ENCODE measurements around the gene PRDM10.

The PRDM10 gene

GRCh38 chr11:129928923-129929692 lies 73.5 kb downstream of the PRDM10 start:
- Histone ChIP-seq H3K4me1 (ENCODE audit: control insufficient read depth, insufficient read depth, low read length) (peaks cover 8% of the 10 kb centered on the region), H3K4me3 (ENCODE audit: low read length) (no peak overlapping the region), H3K36me3 (ENCODE audit: control insufficient read depth, insufficient read depth, low read length, severe bottlenecking) (peaks cover 13% of the 10 kb centered on the region), H3K9me3 (ENCODE audit: control insufficient read depth, low read length) (no peaks in the 10 kb centered on the region), H3K9ac (ENCODE audit: low read length) (no peak overlapping the region), H3K27me3 (replicated peaks; ENCODE audit: control insufficient read depth, insufficient read depth, low read length) (no peaks in the 10 kb centered on the region)
- no peak for DNase-seq (ENCODE audit: low read depth)

- peaks cover 25% of the 10 kb centered on the region for H3K36me3 ChIP-seq (ENCODE audit: control insufficient read depth, insufficient read depth, low read length, severe bottlenecking)
- no peak for DNase-seq (ENCODE audit: low read depth)
- H3K9me3 ChIP-seq (ENCODE audit: control insufficient read depth, low read length), result no peaks in the 10 kb centered on the region
- no peaks in the 10 kb centered on the region for H3K4me1 ChIP-seq (ENCODE audit: control insufficient read depth, insufficient read depth, low read length)
- H3K4me3 ChIP-seq (ENCODE audit: low read length), result no peak overlapping the region
- H3K9ac ChIP-seq (ENCODE audit: low read length), result no peak overlapping the region
- H3K27me3 ChIP-seq (replicated peaks; ENCODE audit: control insufficient read depth, insufficient read depth, low read length), result no peaks in the 10 kb centered on the region
These were observed 80.0 kb downstream of the PRDM10 start for GRCh38 chr11:129922674-129923073.

GRCh38 chr11:129918361-129918760 lies 84.3 kb downstream of the PRDM10 start:
- Histone ChIP-seq H3K27me3 (replicated peaks; ENCODE audit: control insufficient read depth, insufficient read depth, low read length) (no peaks in the 10 kb centered on the region), H3K9ac (ENCODE audit: low read length) (no peak overlapping the region), H3K9me3 (ENCODE audit: control insufficient read depth, low read length) (no peaks in the 10 kb centered on the region), H3K4me3 (ENCODE audit: low read length) (no peak overlapping the region), H3K36me3 (ENCODE audit: control insufficient read depth, insufficient read depth, low read length, severe bottlenecking) (peaks cover 50% of the 10 kb centered on the region), H3K4me1 (ENCODE audit: control insufficient read depth, insufficient read depth, low read length) (no peaks in the 10 kb centered on the region)
- no peak for DNase-seq (ENCODE audit: low read depth)

GRCh38 chr11:129917231-129917630 lies 85.4 kb downstream of the PRDM10 start:
- Histone ChIP-seq H3K9ac (ENCODE audit: low read length) (no peak overlapping the region), H3K36me3 (ENCODE audit: control insufficient read depth, insufficient read depth, low read length, severe bottlenecking) (peaks cover 46% of the 10 kb centered on the region), H3K27me3 (replicated peaks; ENCODE audit: control insufficient read depth, insufficient read depth, low read length) (no peaks in the 10 kb centered on the region), H3K4me3 (ENCODE audit: low read length) (no peak overlapping the region), H3K4me1 (ENCODE audit: control insufficient read depth, insufficient read depth, low read length) (no peaks in the 10 kb centered on the region), H3K9me3 (ENCODE audit: control insufficient read depth, low read length) (no peaks in the 10 kb centered on the region)
- no peak for DNase-seq (ENCODE audit: low read depth)

GRCh38 chr11:129911298-129911697 lies 91.3 kb downstream of the PRDM10 start:
- H3K4me3 ChIP-seq (ENCODE audit: low read length), result no peak overlapping the region
- no peak overlapping the region for H3K9ac ChIP-seq (ENCODE audit: low read length)
- H3K4me1 ChIP-seq (ENCODE audit: control insufficient read depth, insufficient read depth, low read length), result no peaks in the 10 kb centered on the region
- H3K36me3 ChIP-seq (ENCODE audit: control insufficient read depth, insufficient read depth, low read length, severe bottlenecking), result peaks cover 52% of the 10 kb centered on the region
- no peaks in the 10 kb centered on the region for H3K27me3 ChIP-seq (replicated peaks; ENCODE audit: control insufficient read depth, insufficient read depth, low read length)
- DNase-seq (ENCODE audit: low read depth), result no peak
- no peaks in the 10 kb centered on the region for H3K9me3 ChIP-seq (ENCODE audit: control insufficient read depth, low read length)

- H3K36me3 ChIP-seq (ENCODE audit: control insufficient read depth, insufficient read depth, low read length, severe bottlenecking), result peaks cover 52% of the 10 kb centered on the region
- no peaks in the 10 kb centered on the region for H3K4me1 ChIP-seq (ENCODE audit: control insufficient read depth, insufficient read depth, low read length)
- H3K9ac ChIP-seq (ENCODE audit: low read length), result no peak overlapping the region
- no peak for DNase-seq (ENCODE audit: low read depth)
- H3K4me3 ChIP-seq (ENCODE audit: low read length), result no peak overlapping the region
- H3K27me3 ChIP-seq (replicated peaks; ENCODE audit: control insufficient read depth, insufficient read depth, low read length), result no peaks in the 10 kb centered on the region
- no peaks in the 10 kb centered on the region for H3K9me3 ChIP-seq (ENCODE audit: control insufficient read depth, low read length)
These were observed 92.3 kb downstream of the PRDM10 start for GRCh38 chr11:129910360-129910759.

- Histone ChIP-seq H3K27me3 (replicated peaks; ENCODE audit: control insufficient read depth, insufficient read depth, low read length) (no peaks in the 10 kb centered on the region), H3K4me1 (ENCODE audit: control insufficient read depth, insufficient read depth, low read length) (no peaks in the 10 kb centered on the region), H3K9me3 (ENCODE audit: control insufficient read depth, low read length) (no peaks in the 10 kb centered on the region), H3K36me3 (ENCODE audit: control insufficient read depth, insufficient read depth, low read length, severe bottlenecking) (peaks cover 47% of the 10 kb centered on the region), H3K4me3 (ENCODE audit: low read length) (no peak overlapping the region), H3K9ac (ENCODE audit: low read length) (no peak overlapping the region)
- DNase-seq (ENCODE audit: low read depth), result no peak
These were observed 97.2 kb downstream of the PRDM10 start for GRCh38 chr11:129905402-129905801.

- DNase-seq (ENCODE audit: low read depth), result no peak
- Histone ChIP-seq H3K27me3 (replicated peaks; ENCODE audit: control insufficient read depth, insufficient read depth, low read length) (no peaks in the 10 kb centered on the region), H3K4me3 (ENCODE audit: low read length) (peak overlapping the region; percentile 89)
These were observed 106.6 kb downstream of the PRDM10 start for GRCh38 chr11:129896062-129896461.

GRCh38 chr11:129895126-129896041 lies 107.3 kb downstream of the PRDM10 start, which contains the start of gene NFRKB:
Gene NFRKB, minus strand, starts transcription at chr11:129895578. Its CDS starts 2,729 bp downstream, at chr11:129892849.
- DNase-seq (ENCODE audit: low read depth), result peak; percentile 91
- Histone ChIP-seq H3K4me1 (ENCODE audit: control insufficient read depth, insufficient read depth, low read length) (peaks cover 10% of the 10 kb centered on the region), H3K36me3 (ENCODE audit: control insufficient read depth, insufficient read depth, low read length, severe bottlenecking) (peaks cover 27% of the 10 kb centered on the region), H3K9ac (ENCODE audit: low read length) (peak within 1 kb of the TSS; percentile 86), H3K27me3 (replicated peaks; ENCODE audit: control insufficient read depth, insufficient read depth, low read length) (no peaks in the 10 kb centered on the region), H3K9me3 (ENCODE audit: control insufficient read depth, low read length) (no peaks in the 10 kb centered on the region), H3K4me3 (ENCODE audit: low read length) (peak within 1 kb of the TSS; percentile 89)

More at GRCh38 chr11:129896062-129896461, 106.6 kb downstream of the PRDM10 start:
- Histone ChIP-seq H3K36me3 (ENCODE audit: control insufficient read depth, insufficient read depth, low read length, severe bottlenecking) (peaks cover 20% of the 10 kb centered on the region), H3K9ac (ENCODE audit: low read length) (peak overlapping the region; percentile 86), H3K9me3 (ENCODE audit: control insufficient read depth, low read length) (no peaks in the 10 kb centered on the region), H3K4me1 (ENCODE audit: control insufficient read depth, insufficient read depth, low read length) (peaks cover 10% of the 10 kb centered on the region)

- peaks cover 31% of the 10 kb centered on the region for H3K36me3 ChIP-seq (ENCODE audit: control insufficient read depth, insufficient read depth, low read length, severe bottlenecking)
- peak overlapping the region; percentile 86 for H3K9ac ChIP-seq (ENCODE audit: low read length)
- no peaks in the 10 kb centered on the region for H3K9me3 ChIP-seq (ENCODE audit: control insufficient read depth, low read length)
- H3K4me1 ChIP-seq (ENCODE audit: control insufficient read depth, insufficient read depth, low read length), result peaks cover 10% of the 10 kb centered on the region
- no peak for DNase-seq (ENCODE audit: low read depth)
- peak overlapping the region; percentile 89 for H3K4me3 ChIP-seq (ENCODE audit: low read length)
- no peaks in the 10 kb centered on the region for H3K27me3 ChIP-seq (replicated peaks; ENCODE audit: control insufficient read depth, insufficient read depth, low read length)
These were observed 108.1 kb downstream of the PRDM10 start for GRCh38 chr11:129894278-129895125.

Measured in adipocyte (in vitro differentiated cells).